ENCODE data around the gene PSEN2. TPM values are rescaled to one million over a fixed set of nuclear protein-coding genes. Genes with fewer than 3 reads are reported as not detected.

Gene PSEN2
- total RNA-seq, 2 donors from 2014 or later = 2.0 to 3.4 TPM

GRCh38 chr1:226884116-226884625 is 13.8 kb downstream of the PSEN2 start:
- Mint-ChIP-seq H3K4me1 (peaks cover 33% of the 10 kb centered on the region), H3K4me3 (peak overlapping the region; percentile 71), H3K27me3 (no peaks in the 10 kb centered on the region), H3K27ac (peak overlapping the region; percentile 98), H3K36me3 (ENCODE audit: low read depth) (peaks cover 2% of the 10 kb centered on the region)
- no peaks in the 10 kb centered on the region for H3K9me3 ChIP-seq (ENCODE audit: control insufficient read depth, low read length, poor library complexity, severe bottlenecking)
- no peak for DNase-seq
- no peak for ATAC-seq

DNA sequence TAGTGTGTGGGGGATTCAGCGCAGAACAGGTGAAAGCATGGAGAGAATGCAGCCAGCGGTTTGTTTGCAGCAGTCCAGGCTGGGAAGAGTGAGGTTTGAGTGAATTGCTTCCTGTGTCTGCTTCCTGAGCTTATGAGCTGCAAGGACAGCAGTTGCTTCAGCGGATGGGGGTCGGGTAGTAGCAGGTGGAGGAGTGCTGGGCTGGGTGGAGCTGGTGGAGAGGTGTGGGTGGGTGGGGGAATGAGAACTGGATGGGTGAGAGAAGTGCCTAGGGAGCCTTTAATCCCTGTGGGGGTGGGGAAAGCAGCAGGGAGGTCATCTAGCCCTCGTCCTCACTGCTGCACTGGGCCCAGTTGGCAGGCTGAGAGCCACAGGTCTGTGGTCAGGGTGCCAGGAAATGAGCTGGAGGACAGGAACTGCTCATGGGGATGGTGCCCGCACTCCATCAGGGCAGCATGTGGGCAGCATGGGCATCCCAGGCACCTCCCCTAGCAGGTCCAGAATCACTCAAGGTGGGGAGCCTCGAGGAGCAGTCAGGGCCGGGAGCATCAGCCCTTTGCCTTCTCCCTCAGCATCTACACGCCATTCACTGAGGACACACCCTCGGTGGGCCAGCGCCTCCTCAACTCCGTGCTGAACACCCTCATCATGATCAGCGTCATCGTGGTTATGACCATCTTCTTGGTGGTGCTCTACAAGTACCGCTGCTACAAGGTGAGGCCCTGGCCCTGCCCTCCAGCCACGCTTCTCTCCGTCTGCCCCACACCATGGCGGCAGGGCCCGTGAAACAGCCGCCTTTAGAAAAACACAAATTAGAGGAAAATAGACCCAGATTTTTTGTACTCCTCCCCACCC is 14.8 kb downstream of the PSEN2 start:
- no peaks in the 10 kb centered on the region for H3K9me3 ChIP-seq (ENCODE audit: control insufficient read depth, low read length, poor library complexity, severe bottlenecking)
- no peak for DNase-seq
- peaks cover 2% of the 10 kb centered on the region for H3K36me3 Mint-ChIP-seq (ENCODE audit: low read depth)
- no peaks in the 10 kb centered on the region for H3K27me3 Mint-ChIP-seq
- no peak for ATAC-seq
- H3K27ac Mint-ChIP-seq = peak overlapping the region; percentile 98
- peaks cover 33% of the 10 kb centered on the region for H3K4me1 Mint-ChIP-seq
- H3K4me3 Mint-ChIP-seq = no peak overlapping the region

DNA sequence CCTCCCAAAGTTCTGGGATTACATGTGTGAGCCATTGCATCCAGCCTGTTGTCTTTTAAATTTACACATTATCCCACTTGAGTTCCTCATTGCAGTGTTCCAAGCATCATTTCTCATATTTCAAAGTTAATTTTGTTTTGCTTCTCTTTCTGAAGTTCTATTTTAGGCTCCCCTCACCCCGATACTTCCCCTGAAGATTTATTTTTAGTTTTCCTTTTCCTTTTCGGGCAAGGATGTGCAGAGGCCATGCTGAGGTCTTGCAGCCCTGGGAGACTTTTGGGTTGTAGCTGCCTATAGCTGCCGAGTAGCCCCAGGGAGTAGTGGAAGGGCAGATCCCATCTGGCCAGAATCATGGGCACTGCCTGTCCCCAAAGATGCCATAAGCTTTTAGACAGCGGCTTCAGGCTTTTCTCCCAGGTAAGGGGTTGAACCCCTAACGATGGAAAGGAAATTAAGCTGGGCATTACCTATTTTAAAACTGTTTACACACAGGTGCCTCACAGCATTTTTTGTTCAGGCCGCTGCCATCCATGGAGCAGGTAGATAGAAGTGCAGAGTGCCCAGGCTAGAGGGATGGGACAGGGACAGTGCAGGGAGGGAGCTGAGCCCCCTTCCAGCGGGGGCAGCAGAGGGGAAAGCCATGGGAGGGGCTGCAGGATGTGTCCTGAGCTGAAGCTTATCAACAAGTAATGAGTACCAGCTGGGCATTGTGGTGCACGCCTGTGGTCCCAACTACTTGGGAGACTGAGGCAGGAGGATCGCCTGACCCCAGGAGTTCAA is 15.9 kb downstream of the PSEN2 start:
- no peak for ATAC-seq
- H3K36me3 Mint-ChIP-seq (ENCODE audit: low read depth) = peaks cover 2% of the 10 kb centered on the region
- H3K4me1 Mint-ChIP-seq = peaks cover 29% of the 10 kb centered on the region
- DNase-seq = no peak
- H3K4me3 Mint-ChIP-seq = no peak overlapping the region
- H3K27ac Mint-ChIP-seq = peak overlapping the region; percentile 21
- no peaks in the 10 kb centered on the region for H3K27me3 Mint-ChIP-seq
- H3K9me3 ChIP-seq (ENCODE audit: control insufficient read depth, low read length, poor library complexity, severe bottlenecking) = no peaks in the 10 kb centered on the region

DNA sequence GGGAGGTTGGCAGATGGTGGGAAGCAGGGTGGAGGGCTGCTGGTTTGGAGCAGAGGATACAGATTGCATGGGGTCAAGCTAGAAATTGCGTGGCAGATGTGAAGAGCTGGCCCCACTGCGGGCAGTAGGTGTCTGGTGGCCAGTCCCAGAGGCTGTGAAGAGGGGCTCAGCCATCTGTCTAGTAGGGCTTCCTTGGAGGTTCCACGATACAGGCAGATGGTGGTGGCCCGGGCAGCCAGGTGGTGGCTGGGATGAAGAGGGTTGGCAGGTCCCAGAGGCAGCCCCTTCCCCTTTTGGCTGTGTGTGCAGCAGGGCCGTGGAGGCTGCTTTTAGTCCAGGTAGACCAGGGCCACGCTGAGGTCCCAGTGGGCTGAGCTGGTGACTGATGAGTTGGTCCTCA is 16.6 kb downstream of the PSEN2 start:
- Mint-ChIP-seq H3K36me3 (ENCODE audit: low read depth) (peaks cover 2% of the 10 kb centered on the region), H3K27me3 (no peaks in the 10 kb centered on the region), H3K27ac (no peak overlapping the region), H3K4me3 (no peak overlapping the region), H3K4me1 (peaks cover 25% of the 10 kb centered on the region)
- DNase-seq = no peak
- ATAC-seq = no peak
- H3K9me3 ChIP-seq (ENCODE audit: control insufficient read depth, low read length, poor library complexity, severe bottlenecking) = no peaks in the 10 kb centered on the region

- Mint-ChIP-seq H3K4me1 (peaks cover 15% of the 10 kb centered on the region), H3K27ac (no peak overlapping the region), H3K27me3 (no peaks in the 10 kb centered on the region), H3K36me3 (ENCODE audit: low read depth) (no peaks in the 10 kb centered on the region), H3K4me3 (no peak overlapping the region)
- no peaks in the 10 kb centered on the region for H3K9me3 ChIP-seq (ENCODE audit: control insufficient read depth, low read length, poor library complexity, severe bottlenecking)
- ATAC-seq (no peak), DNase-seq (no peak)
Observed at GRCh38 chr1:226888021-226888420, 17.6 kb downstream of the PSEN2 start.

DNA sequence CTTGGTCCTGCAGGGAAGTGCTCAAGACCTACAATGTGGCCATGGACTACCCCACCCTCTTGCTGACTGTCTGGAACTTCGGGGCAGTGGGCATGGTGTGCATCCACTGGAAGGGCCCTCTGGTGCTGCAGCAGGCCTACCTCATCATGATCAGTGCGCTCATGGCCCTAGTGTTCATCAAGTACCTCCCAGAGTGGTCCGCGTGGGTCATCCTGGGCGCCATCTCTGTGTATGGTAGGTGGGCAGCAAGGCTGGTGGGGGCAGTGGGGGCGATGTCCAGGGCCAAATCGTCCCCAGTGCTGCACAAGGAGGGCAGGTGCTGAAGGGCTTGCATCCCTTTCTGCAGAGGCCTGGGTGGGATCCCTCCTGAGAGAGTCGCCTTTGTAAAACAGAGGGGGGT is 18.4 kb downstream of the PSEN2 start:
- DNase-seq (no peak), ATAC-seq (no peak)
- H3K27me3 Mint-ChIP-seq = no peaks in the 10 kb centered on the region
- no peak overlapping the region for H3K27ac Mint-ChIP-seq
- no peak overlapping the region for H3K4me3 Mint-ChIP-seq
- H3K9me3 ChIP-seq (ENCODE audit: control insufficient read depth, low read length, poor library complexity, severe bottlenecking) = no peaks in the 10 kb centered on the region
- H3K36me3 Mint-ChIP-seq (ENCODE audit: low read depth) = no peaks in the 10 kb centered on the region
- H3K4me1 Mint-ChIP-seq = peaks cover 10% of the 10 kb centered on the region

GRCh38 chr1:226889616-226890330 is 19.4 kb downstream of the PSEN2 start:
- Mint-ChIP-seq H3K4me1 (peaks cover 7% of the 10 kb centered on the region), H3K27ac (no peak overlapping the region), H3K4me3 (no peak overlapping the region), H3K27me3 (no peaks in the 10 kb centered on the region), H3K36me3 (ENCODE audit: low read depth) (no peaks in the 10 kb centered on the region)
- ATAC-seq (no peak), DNase-seq (no peak)
- H3K9me3 ChIP-seq (ENCODE audit: control insufficient read depth, low read length, poor library complexity, severe bottlenecking) = no peaks in the 10 kb centered on the region

- peaks cover 3% of the 10 kb centered on the region for H3K4me1 Mint-ChIP-seq
- DNase-seq (no peak), ATAC-seq (no peak)
- H3K36me3 Mint-ChIP-seq (ENCODE audit: low read depth) = peaks cover 2% of the 10 kb centered on the region
- no peaks in the 10 kb centered on the region for H3K9me3 ChIP-seq (ENCODE audit: control insufficient read depth, low read length, poor library complexity, severe bottlenecking)
- no peak overlapping the region for H3K4me3 Mint-ChIP-seq
- no peak overlapping the region for H3K27ac Mint-ChIP-seq
- no peaks in the 10 kb centered on the region for H3K27me3 Mint-ChIP-seq
Observed at GRCh38 chr1:226890331-226891108, 20.1 kb downstream of the PSEN2 start.

- no peak for DNase-seq
- Mint-ChIP-seq H3K36me3 (ENCODE audit: low read depth) (peaks cover 2% of the 10 kb centered on the region), H3K27me3 (no peaks in the 10 kb centered on the region), H3K4me1 (no peaks in the 10 kb centered on the region), H3K27ac (no peak overlapping the region), H3K4me3 (no peak overlapping the region)
- H3K9me3 ChIP-seq (ENCODE audit: control insufficient read depth, low read length, poor library complexity, severe bottlenecking) = no peaks in the 10 kb centered on the region
- ATAC-seq = no peak
Observed at GRCh38 chr1:226891346-226891745, 20.9 kb downstream of the PSEN2 start.

DNA sequence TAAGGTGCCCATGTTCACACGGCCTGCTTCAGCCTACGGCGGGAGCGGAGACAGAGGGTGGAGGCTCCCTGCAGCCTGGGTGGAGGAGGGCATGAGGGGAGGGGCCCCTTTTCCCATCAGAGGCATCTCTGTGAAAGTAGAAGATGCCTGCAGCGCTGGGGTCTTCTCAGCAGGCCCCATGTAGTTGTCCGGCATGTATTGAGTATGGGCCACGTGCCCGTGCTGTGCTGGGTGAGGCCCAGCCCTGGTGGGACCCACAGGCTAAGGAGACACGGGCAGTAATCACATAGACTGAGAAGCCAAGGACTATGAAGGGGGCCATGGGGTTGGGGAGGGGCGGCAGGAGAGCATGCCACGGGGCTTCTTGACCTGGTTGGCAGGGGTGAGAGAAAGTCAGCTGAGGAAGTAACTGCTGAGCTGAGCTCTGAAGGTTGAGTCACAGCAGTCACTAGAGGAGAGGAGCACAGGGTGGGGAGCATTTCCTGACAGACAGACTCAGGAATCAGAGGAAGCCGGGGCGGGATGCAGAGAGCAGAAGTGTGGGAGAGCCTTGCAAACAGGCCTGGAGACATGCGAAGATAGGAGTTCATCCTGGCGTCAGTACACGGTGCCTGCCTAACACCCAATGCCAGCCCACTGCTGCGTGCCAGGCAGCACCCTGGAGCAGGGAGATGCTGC is 21.6 kb downstream of the PSEN2 start:
- no peak overlapping the region for H3K27ac Mint-ChIP-seq
- ATAC-seq (no peak), DNase-seq (no peak)
- no peaks in the 10 kb centered on the region for H3K9me3 ChIP-seq (ENCODE audit: control insufficient read depth, low read length, poor library complexity, severe bottlenecking)
- no peak overlapping the region for H3K4me3 Mint-ChIP-seq
- no peaks in the 10 kb centered on the region for H3K27me3 Mint-ChIP-seq
- peaks cover 5% of the 10 kb centered on the region for H3K36me3 Mint-ChIP-seq (ENCODE audit: low read depth)
- no peaks in the 10 kb centered on the region for H3K4me1 Mint-ChIP-seq

DNA sequence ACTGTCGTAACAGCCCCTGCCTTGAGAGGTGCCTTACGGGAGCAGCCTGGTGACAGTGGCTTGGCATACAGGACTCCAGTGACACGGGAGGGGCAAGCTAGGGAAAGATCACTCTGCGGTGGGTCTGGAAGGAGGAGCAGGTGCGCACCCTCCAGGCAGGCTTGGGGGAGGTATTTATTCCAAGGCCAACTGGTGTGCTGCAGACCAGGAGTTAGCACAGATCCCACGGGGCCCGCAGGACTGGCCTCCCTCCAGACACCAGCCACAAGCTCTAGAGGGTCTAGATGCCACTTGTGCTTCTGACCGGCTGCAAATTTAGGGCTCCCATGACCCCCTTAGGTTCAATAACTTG is 22.1 kb downstream of the PSEN2 start:
- H3K4me3 Mint-ChIP-seq = no peak overlapping the region
- H3K36me3 Mint-ChIP-seq (ENCODE audit: low read depth) = peaks cover 9% of the 10 kb centered on the region
- DNase-seq = no peak
- no peaks in the 10 kb centered on the region for H3K4me1 Mint-ChIP-seq
- no peaks in the 10 kb centered on the region for H3K27me3 Mint-ChIP-seq
- no peak overlapping the region for H3K27ac Mint-ChIP-seq
- H3K9me3 ChIP-seq (ENCODE audit: control insufficient read depth, low read length, poor library complexity, severe bottlenecking) = no peaks in the 10 kb centered on the region
- no peak for ATAC-seq

DNA sequence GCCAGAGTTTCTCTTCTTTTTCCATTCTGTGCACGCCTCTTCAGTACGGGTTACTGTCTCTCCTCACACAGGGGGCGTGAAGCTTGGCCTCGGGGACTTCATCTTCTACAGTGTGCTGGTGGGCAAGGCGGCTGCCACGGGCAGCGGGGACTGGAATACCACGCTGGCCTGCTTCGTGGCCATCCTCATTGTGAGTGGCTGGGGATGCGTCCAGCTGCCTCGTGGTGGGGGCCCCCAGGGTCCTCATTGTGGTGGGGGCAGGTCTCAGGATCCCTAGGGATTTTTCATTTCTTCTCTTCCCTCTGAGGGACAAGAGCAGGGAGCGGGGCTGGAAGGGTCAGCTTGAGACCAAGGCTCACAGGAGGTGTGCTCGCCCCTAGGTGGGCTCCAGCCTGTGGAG is 23.5 kb downstream of the PSEN2 start:
- H3K9me3 ChIP-seq (ENCODE audit: control insufficient read depth, low read length, poor library complexity, severe bottlenecking) = no peaks in the 10 kb centered on the region
- H3K36me3 Mint-ChIP-seq (ENCODE audit: low read depth) = peaks cover 9% of the 10 kb centered on the region
- H3K27ac Mint-ChIP-seq = no peak overlapping the region
- H3K27me3 Mint-ChIP-seq = no peaks in the 10 kb centered on the region
- no peak for DNase-seq
- no peaks in the 10 kb centered on the region for H3K4me1 Mint-ChIP-seq
- H3K4me3 Mint-ChIP-seq = no peak overlapping the region
- ATAC-seq = no peak
